GM18502 (cell line): ENCODE measurements around the gene CT45A6.
"Not testable (repeated sequence)": the region's sequence is repeated elsewhere in the genome, so short reads cannot be mapped to it uniquely, and the experiment has no call there.

Experiments used
- ATAC-seq: cut with Tn5 transposase; IDR thresholded peaks from one replicate; pipeline ENCODE4 v1.9.1; 2021; ENCODE audit warnings: mild to moderate bottlenecking; ENCODE audit not compliant: unreplicated experiment, poor library complexity

Gene CT45A6

DNA sequence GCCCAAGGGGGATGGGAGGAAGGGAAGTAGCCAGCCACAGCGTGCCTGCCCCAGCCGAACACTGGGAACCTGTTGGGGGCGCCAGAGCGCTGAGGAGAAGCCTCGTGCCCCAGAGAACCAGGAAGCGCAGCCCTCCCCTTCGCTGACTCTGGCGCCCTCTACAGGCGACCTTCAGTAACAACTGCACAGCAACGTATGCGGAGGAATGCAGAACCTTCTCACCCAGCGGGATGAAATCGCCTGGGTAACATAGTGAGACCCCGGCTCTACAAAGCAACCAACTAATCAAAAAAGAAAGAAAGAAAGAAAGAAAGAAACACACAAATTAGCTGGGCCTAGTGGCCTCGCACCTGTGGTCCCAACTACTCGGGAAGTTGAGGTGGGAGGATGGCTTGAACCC is at the start of gene CT45A6:
CT45A6 (minus strand) TSS at position 101 of the 400 bp plus-strand sequence. CDS start 3,794 bp downstream, outside the sequence.
- not testable (repeated sequence) for ATAC-seq

DNA sequence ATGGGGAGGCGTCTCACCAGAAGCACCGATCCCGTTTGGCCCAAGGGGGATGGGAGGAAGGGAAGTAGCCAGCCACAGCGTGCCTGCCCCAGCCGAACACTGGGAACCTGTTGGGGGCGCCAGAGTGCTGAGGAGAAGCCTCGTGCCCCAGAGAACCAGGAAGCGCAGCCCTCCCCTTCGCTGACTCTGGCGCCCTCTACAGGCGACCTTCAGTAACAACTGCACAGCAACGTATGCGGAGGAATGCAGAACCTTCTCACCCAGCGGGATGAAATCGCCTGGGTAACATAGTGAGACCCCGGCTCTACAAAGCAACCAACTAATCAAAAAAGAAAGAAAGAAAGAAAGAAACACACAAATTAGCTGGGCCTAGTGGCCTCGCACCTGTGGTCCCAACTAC is 34.6 kb upstream of the CT45A6 start, which contains the start of gene CT45A7:
CT45A7 (minus strand) TSS at position 101 of the 400 bp plus-strand sequence. CDS start 3,747 bp downstream, outside the sequence.
- ATAC-seq, result not testable (repeated sequence)

DNA sequence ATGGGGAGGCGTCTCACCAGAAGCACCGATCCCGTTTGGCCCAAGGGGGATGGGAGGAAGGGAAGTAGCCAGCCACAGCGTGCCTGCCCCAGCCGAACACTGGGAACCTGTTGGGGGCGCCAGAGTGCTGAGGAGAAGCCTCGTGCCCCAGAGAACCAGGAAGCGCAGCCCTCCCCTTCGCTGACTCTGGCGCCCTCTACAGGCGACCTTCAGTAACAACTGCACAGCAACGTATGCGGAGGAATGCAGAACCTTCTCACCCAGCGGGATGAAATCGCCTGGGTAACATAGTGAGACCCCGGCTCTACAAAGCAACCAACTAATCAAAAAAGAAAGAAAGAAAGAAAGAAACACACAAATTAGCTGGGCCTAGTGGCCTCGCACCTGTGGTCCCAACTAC is 17.3 kb upstream of the CT45A6 start, which contains the start of gene CT45A2:
CT45A2 (minus strand) TSS at position 101 of the 400 bp plus-strand sequence. CDS start 3,747 bp downstream, outside the sequence.
- not testable (repeated sequence) for ATAC-seq

GRCh38 chrX:135785403-135785802 is 17.2 kb downstream of the CT45A6 start, which contains the start of gene CT45A5:
CT45A5 (minus strand) TSS chrX:135785503; CDS start chrX:135781729, 3,774 bp downstream.
- not testable (repeated sequence) for ATAC-seq

GRCh38 chrX:135768091-135768490 is 34.5 kb downstream of the CT45A6 start, which contains the start of gene CT45A3:
CT45A3 (minus strand) TSS chrX:135768191; CDS start chrX:135764444, 3,747 bp downstream.
- not testable (repeated sequence) for ATAC-seq

GRCh38 chrX:135744739-135745138 is 57.8 kb downstream of the CT45A6 start:
- ATAC-seq, result not testable (repeated sequence)
